Uterus (tissue), 2 donors: Measurements from ENCODE around the gene CYP2W1.

ENCODE experiments used
- CTCF ChIP-seq, 4 experiments: fragments of 200-600 bp in 2 of 4; fragments of 450-650 bp in 2 of 4; sonication (generic) in 2 of 4; IDR thresholded peaks; one replicate each; pipeline ENCODE4 v1.5.1; 2016 to 2019; ENCODE audit warnings: antibody characterized with exemption in 4 of 4, mild to moderate bottlenecking in 2 of 4, moderate library complexity in 1 of 4
- POLR2A ChIP-seq, 2 donors: fragments of 450-650 bp; IDR thresholded peaks; one replicate each; pipeline ENCODE4 v1.6.1; 2016; ENCODE audit warnings: antibody characterized with exemption in 2 of 2, mild to moderate bottlenecking in 1 of 2, moderate library complexity in 1 of 2

- TF ChIP-seq CTCF (IDR thresholded peaks at IDR 0.05) (no peak), POLR2A (IDR thresholded peaks at IDR 0.05) (no peak)
Measured at GRCh38 chr7:1017586-1018333, 34.8 kb downstream of the CYP2W1 start.
